GM10266 (cell line): ENCODE results near the gene MSGN1.
"Not testable (repeated sequence)": the region's sequence is repeated elsewhere in the genome, so short reads cannot be mapped to it uniquely, and the experiment has no call there.

ENCODE experiments used
- DNase-seq: peaks from one replicate; pipeline ENCODE4 v3.0.0; 2012; ENCODE audit errors: extremely low spot score
- CTCF ChIP-seq: IDR thresholded peaks from 2 replicates; pipeline ENCODE4 v1.5.1; 2012; ENCODE audit warnings: mild to moderate bottlenecking, low read depth; ENCODE audit not compliant: control insufficient read depth, insufficient read depth; ENCODE audit errors: missing control alignments

Gene MSGN1

GRCh38 chr2:17818235-17818815 lies 2.1 kb downstream of the MSGN1 start:
- no peak for TF ChIP-seq CTCF
- DNase-seq, result no peak

- TF ChIP-seq CTCF, result no peak
- DNase-seq, result no peak
Measured at GRCh38 chr2:17821080-17821479, 4.8 kb downstream of the MSGN1 start.

GRCh38 chr2:17821535-17822444 lies 5.5 kb downstream of the MSGN1 start:
- no peak for TF ChIP-seq CTCF
- DNase-seq, result no peak

GRCh38 chr2:17822445-17823117 lies 6.3 kb downstream of the MSGN1 start:
- no peak for DNase-seq
- TF ChIP-seq CTCF, result no peak

- not testable (repeated sequence) for DNase-seq
Measured at GRCh38 chr2:17823646-17824045, 7.4 kb downstream of the MSGN1 start.

- no peak for DNase-seq
- no peak for TF ChIP-seq CTCF
Measured at GRCh38 chr2:17827316-17827715, 11.1 kb downstream of the MSGN1 start.

GRCh38 chr2:17827785-17828184 lies 11.5 kb downstream of the MSGN1 start:
- no peak for TF ChIP-seq CTCF
- DNase-seq, result no peak
